GM12891 (cell line): ENCODE data around the gene ZNF580.

Experiments used
- POLR2A ChIP-seq: IDR thresholded peaks from 2 replicates; pipeline ENCODE4 v1.6.1; 2011; ENCODE audit warnings: low read depth, low read length, control low read depth
- POLR2AphosphoS5 ChIP-seq: IDR thresholded peaks from 2 replicates; pipeline ENCODE4 v1.6.1; 2011; ENCODE audit warnings: low read depth, low read length, control low read depth
- SPI1 ChIP-seq: IDR thresholded peaks from 2 replicates; pipeline ENCODE4 v1.6.1; 2011; ENCODE audit warnings: low read depth, low read length, control low read depth
- TAF1 ChIP-seq: IDR thresholded peaks from 2 replicates; pipeline ENCODE4 v1.6.1; 2011; ENCODE audit warnings: low read depth, low read length, control low read depth

- peak; percentile 36; the same call in 1 of the 2 replicates for TF ChIP-seq POLR2AphosphoS5
- peak; percentile 71 for TF ChIP-seq POLR2A
- TF ChIP-seq SPI1: no peak
- peak; percentile 86 for TF ChIP-seq TAF1
Observed at GRCh38 chr19:55624109-55625003, 16.4 kb upstream of the ZNF580 start, which contains the start of gene ZNF784.
